ENCODE results near the gene SORBS1. TPM values are rescaled to one million over a fixed set of nuclear protein-coding genes. Genes with fewer than 3 reads are reported as not detected.

The SORBS1 gene
- total RNA-seq, 4 donors from 2014 or later = 35.1 to 53.1 (median 43.3) TPM

DNA sequence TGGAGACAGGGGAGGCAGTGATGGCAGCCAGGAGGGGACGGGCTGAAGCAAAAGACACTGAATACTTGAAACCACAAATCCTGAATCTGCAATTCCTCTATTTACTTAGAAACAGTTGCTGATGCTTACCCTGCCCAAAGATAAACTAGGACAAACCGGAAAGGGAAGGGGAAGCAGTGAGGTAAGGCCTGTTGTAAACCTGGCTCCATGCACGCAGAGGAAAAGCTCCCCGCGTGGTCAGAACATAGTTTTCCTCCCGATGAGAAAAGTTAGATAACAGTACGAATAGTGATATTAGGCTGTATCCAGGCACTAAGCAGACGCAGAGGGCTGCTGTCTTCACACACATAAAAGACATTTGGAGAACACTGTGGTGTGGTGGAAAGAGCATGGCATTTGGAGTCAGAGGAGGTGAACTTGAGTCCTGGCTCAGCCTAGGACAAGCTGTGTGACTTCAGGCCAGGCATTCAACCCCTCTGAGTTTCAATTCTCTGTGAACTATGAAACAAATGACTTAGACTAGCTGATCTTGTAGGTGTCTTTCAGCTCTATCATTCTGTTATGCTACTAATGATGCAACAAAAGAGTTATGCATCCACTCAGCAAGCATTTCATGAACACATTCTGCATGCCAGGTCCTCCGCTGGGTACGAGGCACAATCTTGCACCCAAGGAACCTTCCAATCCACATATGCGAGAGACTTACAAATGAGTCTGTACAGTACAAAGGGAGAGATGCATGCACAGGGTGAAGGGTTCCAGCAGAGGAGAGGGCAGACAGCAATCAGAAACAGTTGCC, 80.9 kb downstream of the SORBS1 start:
- no peak overlapping the region for H3K4me3 ChIP-seq (ENCODE audit: low read depth, poor library complexity, severe bottlenecking)
- TF ChIP-seq, protein P1, sequence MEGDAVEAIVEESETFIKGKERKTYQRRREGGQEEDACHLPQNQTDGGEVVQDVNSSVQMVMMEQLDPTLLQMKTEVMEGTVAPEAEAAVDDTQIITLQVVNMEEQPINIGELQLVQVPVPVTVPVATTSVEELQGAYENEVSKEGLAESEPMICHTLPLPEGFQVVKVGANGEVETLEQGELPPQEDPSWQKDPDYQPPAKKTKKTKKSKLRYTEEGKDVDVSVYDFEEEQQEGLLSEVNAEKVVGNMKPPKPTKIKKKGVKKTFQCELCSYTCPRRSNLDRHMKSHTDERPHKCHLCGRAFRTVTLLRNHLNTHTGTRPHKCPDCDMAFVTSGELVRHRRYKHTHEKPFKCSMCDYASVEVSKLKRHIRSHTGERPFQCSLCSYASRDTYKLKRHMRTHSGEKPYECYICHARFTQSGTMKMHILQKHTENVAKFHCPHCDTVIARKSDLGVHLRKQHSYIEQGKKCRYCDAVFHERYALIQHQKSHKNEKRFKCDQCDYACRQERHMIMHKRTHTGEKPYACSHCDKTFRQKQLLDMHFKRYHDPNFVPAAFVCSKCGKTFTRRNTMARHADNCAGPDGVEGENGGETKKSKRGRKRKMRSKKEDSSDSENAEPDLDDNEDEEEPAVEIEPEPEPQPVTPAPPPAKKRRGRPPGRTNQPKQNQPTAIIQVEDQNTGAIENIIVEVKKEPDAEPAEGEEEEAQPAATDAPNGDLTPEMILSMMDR (IDR thresholded peaks at IDR 0.05) = no peak
- TF ChIP-seq POLR2A (IDR thresholded peaks at IDR 0.05) = no peak
- 54 to 61% methylated on average over 11 of the region's 11 CpGs for WGBS, 2 donors
- intact Hi-C loops (cut with DNase I; ENCODE audit: low total_unique reads) = no loop called here
- DNase-seq (ENCODE audit: low spot score in 2 of 2) = peak; percentile 43 to 87

DNA sequence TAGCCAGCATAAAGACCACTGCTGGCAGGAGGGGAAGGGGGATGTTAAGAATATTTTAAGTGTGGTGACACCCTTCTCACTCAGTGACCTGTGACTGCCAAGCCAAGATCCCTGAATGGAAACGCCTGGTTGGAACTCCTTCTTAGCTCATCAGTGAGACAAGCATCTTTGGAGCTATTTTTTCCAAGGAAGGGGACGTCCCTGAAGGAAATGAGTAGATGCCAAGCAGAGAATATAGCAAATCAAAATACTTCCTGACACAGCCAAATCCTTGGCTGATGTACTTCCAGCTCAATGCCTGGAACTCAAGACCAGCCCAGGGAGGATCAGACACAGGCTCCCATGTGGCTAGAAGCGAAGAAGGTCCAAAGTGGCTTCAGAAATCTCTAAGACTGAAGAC, 82.2 kb downstream of the SORBS1 start:
- 25 to 29% methylated on average over 3 of the region's 3 CpGs for WGBS, 2 donors
- TF ChIP-seq POLR2A (IDR thresholded peaks at IDR 0.05) = no peak
- TF ChIP-seq, protein P1 (IDR thresholded peaks at IDR 0.05) = no peak
- DNase-seq (ENCODE audit: low spot score in 2 of 2) = peak; percentile 62 to 82
- intact Hi-C loops (cut with DNase I; ENCODE audit: low total_unique reads) = no loop called here
- H3K4me3 ChIP-seq (ENCODE audit: low read depth, poor library complexity, severe bottlenecking) = no peak overlapping the region

DNA sequence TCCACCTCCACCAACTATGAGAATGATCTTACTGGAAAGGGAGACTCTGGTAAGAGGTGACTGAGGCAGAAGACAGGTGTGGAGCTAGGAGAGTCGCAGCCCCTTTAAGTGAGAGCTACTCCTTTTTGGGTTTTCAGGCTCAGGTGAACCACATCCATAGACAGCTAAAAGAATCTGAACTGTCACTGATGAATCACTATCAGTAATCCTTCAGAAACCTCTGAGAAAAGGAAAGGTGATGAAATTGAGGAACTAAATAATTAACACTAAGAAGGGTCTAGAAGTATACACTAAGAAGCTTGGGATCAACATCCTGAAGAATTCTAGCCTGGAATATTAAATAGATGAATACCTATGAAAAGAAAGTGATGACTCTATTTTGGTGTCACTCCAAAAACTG, 83.0 kb downstream of the SORBS1 start:
- peak in 1 of 2 donors; percentile 14 for DNase-seq (ENCODE audit: low spot score in 2 of 2)
- WGBS, 2 donors = 96 to 98% methylated on average over 1 of the region's 1 CpG
- no peak overlapping the region for H3K4me3 ChIP-seq (ENCODE audit: low read depth, poor library complexity, severe bottlenecking)
- intact Hi-C loops (cut with DNase I; ENCODE audit: low total_unique reads) = no loop called here
- TF ChIP-seq, protein P1 (IDR thresholded peaks at IDR 0.05) = no peak
- TF ChIP-seq POLR2A (IDR thresholded peaks at IDR 0.05) = no peak

DNA sequence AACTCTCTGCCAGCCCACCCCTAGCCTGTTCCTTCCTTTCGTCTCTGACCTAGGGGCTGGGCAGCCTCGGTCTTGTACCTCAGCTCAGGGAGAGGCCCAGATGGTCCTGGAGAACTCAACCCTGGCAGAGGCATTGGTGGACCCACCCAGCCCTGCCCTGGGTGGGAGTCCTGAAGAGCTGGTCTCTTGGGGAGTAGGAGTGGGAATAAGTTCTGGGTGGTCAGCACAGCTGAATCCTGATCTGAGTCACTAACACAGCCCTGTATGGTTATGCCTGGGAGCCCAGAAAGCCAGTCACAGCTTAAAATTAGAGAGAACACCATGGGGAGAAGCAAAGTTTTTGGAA, 84.0 kb downstream of the SORBS1 start:
- WGBS, 2 donors = 66 to 88% methylated on average over 2 of the region's 2 CpGs
- DNase-seq (ENCODE audit: low spot score in 2 of 2) = peak in 1 of 2 donors; percentile 73
- intact Hi-C loops (cut with DNase I; ENCODE audit: low total_unique reads) = no loop called here
- TF ChIP-seq, protein P1 (IDR thresholded peaks at IDR 0.05) = no peak
- no peak for TF ChIP-seq POLR2A (IDR thresholded peaks at IDR 0.05)
- H3K4me3 ChIP-seq (ENCODE audit: low read depth, poor library complexity, severe bottlenecking) = no peak overlapping the region

DNA sequence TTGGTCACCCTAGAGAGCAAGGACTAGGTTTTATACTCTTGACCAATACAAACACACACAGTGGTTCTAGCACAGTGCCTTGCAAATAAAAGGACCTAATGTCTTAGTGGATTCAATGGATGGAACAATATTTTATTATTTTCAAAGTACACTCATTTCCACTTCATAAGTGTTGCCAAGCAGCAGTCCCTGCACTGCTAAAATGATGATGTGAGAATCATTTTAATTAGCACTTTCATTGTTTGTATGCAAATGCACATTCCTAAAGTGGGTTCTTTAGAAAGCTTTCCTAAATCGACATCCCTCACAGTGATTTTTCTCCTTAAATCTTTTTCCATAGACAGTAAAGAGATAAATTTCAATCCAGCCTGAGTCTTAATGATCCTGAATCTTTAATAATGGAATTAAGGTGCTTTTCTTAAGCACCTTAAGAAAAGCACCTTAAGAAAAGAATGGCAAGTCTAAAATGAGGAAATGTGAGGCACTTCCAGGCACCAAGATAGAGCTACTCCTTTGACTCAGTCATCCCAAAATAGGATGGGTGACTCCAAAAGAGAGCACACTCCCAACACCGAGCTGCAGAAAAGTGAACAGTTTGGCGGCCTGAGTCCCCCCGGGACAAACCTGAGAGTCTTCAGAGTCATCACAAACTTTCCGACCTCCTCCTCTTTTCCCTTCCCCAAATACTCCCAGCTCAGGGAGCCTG, 84.5 kb downstream of the SORBS1 start:
- intact Hi-C loops (cut with DNase I; ENCODE audit: low total_unique reads) = no loop called here
- WGBS, 2 donors = 54 to 73% methylated on average over 5 of the region's 5 CpGs
- no peak overlapping the region for H3K4me3 ChIP-seq (ENCODE audit: low read depth, poor library complexity, severe bottlenecking)
- DNase-seq (ENCODE audit: low spot score in 2 of 2) = peak in 1 of 2 donors; percentile 9
- TF ChIP-seq, protein P1 (IDR thresholded peaks at IDR 0.05) = no peak
- TF ChIP-seq POLR2A (IDR thresholded peaks at IDR 0.05) = no peak
